ENCODE results near the gene FCF1.

DNA sequence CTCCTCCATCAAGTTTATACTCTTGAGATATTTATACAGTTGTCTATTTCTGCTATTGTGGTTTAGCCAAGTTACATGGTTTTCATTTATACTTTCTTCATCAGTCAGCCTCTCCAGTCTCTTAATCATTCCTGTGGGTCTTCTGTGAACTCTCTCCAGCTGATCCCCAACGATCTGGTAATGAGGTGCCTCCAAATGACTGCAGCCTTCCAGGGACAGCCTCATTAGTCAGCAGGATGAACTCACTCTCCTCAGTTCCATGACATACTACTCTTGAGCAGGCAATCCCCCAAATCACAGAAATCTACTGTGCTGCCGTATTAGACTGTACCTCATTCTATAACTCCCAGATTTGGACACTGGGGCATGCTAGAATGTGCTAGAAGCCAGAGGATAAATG, 15.4 kb upstream of the FCF1 start:
- TF ChIP-seq LEF1 (IDR thresholded peaks at IDR 0.05; ENCODE audit: borderline replicate concordance), result no peak
- no peak for TF ChIP-seq HDGF (IDR thresholded peaks at IDR 0.05; ENCODE audit: borderline replicate concordance)
- no peak for TF ChIP-seq SP1 (IDR thresholded peaks at IDR 0.05)
- TF ChIP-seq, protein P1, sequence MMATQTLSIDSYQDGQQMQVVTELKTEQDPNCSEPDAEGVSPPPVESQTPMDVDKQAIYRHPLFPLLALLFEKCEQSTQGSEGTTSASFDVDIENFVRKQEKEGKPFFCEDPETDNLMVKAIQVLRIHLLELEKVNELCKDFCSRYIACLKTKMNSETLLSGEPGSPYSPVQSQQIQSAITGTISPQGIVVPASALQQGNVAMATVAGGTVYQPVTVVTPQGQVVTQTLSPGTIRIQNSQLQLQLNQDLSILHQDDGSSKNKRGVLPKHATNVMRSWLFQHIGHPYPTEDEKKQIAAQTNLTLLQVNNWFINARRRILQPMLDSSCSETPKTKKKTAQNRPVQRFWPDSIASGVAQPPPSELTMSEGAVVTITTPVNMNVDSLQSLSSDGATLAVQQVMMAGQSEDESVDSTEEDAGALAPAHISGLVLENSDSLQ (IDR thresholded peaks at IDR 0.05), result no peak
- TF ChIP-seq TARDBP (IDR thresholded peaks at IDR 0.05), result no peak
